AG09319 (cell line): ENCODE data around the gene SETBP1.

Experiments
- DNase-seq: peaks from one replicate; pipeline ENCODE4 v3.0.0-alpha.2; 2010; ENCODE audit warnings: low read depth; ENCODE audit errors: extremely low read depth
- CTCF ChIP-seq: IDR thresholded peaks from 2 replicates; pipeline ENCODE4 v1.5.1; 2011; ENCODE audit warnings: low read depth, mild to moderate bottlenecking, inconsistent platforms, low read length, moderate library complexity

The SETBP1 gene

GRCh38 chr18:44951748-44952147, 271.1 kb downstream of the SETBP1 start:
- TF ChIP-seq CTCF: no peak
- no peak for DNase-seq

GRCh38 chr18:44954257-44954656, 273.6 kb downstream of the SETBP1 start:
- no peak for TF ChIP-seq CTCF
- DNase-seq: no peak

GRCh38 chr18:44955825-44956224, 275.1 kb downstream of the SETBP1 start:
- no peak for DNase-seq
- TF ChIP-seq CTCF: no peak

GRCh38 chr18:44957025-44957424, 276.3 kb downstream of the SETBP1 start:
- DNase-seq: no peak
- TF ChIP-seq CTCF: no peak

- no peak for TF ChIP-seq CTCF
These were observed 276.8 kb downstream of the SETBP1 start for GRCh38 chr18:44957461-44957860.

GRCh38 chr18:44958040-44958439, 277.4 kb downstream of the SETBP1 start:
- DNase-seq: no peak
- no peak for TF ChIP-seq CTCF

More at GRCh38 chr18:44957461-44957860, 276.8 kb downstream of the SETBP1 start:
- DNase-seq: no peak

GRCh38 chr18:44958455-44958854, 277.8 kb downstream of the SETBP1 start:
- no peak for DNase-seq
- no peak for TF ChIP-seq CTCF
